ENCODE data around the gene COL5A1.
"Not testable (repeated sequence)": the region's sequence is repeated elsewhere in the genome, so short reads cannot be mapped to it uniquely, and the experiment has no call there.

Gene COL5A1

GRCh38 chr9:134666208-134666607 is 24.6 kb downstream of the COL5A1 start:
- ChIA-PET CTCF (interaction anchor here (0.6 kb wide), 1 partner anchor 11 kb away, joined by 3 read pairs; no protein-coding TSS in a partner anchor), POLR2A (no interaction called here)
- WGBS (ENCODE audit: insufficient coverage) = 100% methylated on average over 4 of the region's 6 CpGs
- Histone ChIP-seq H3K27me3 (replicated peaks in 2 of 5; ENCODE audit: control insufficient read depth in 4 of 5, insufficient read depth in 5 of 5, low read length in 4 of 5) (no peaks in the 10 kb centered on the region), H3K4me1 (ENCODE audit: control extremely low read depth in 1 of 4, control insufficient read depth in 4 of 4, insufficient read depth in 4 of 4, low read length in 3 of 4) (peaks cover 0 to 1% (median 0%) of the 10 kb centered on the region in 4 experiments), H3K9me3 (ENCODE audit: control extremely low read depth in 1 of 5, control insufficient read depth in 4 of 5, insufficient read depth in 2 of 5, low read depth in 1 of 5, low read length in 4 of 5) (peaks cover 0 to 5% (median 0%) of the 10 kb centered on the region in 5 experiments), H3K4me3 (ENCODE audit: control insufficient read depth in 1 of 7, extremely low read depth in 1 of 7, insufficient read depth in 4 of 7, low read depth in 2 of 7, low read length in 6 of 7) (no peak overlapping the region), H3K36me3 (ENCODE audit: control insufficient read depth in 4 of 4, insufficient read depth in 4 of 4, low read length in 3 of 4) (no peaks in the 10 kb centered on the region), H3K27ac (ENCODE audit: insufficient read depth in 1 of 2, low read depth in 1 of 2, low read length in 2 of 2, poor library complexity in 1 of 2, severe bottlenecking in 2 of 2) (no peak overlapping the region)
- DNase-seq = no peak

- ChIA-PET POLR2A (no interaction called here), CTCF (interaction anchor here (0.6 kb wide), 1 partner anchor 11 kb away, joined by 3 read pairs; no protein-coding TSS in a partner anchor)
- H3K4me1 ChIP-seq (ENCODE audit: control extremely low read depth in 1 of 4, control insufficient read depth in 4 of 4, insufficient read depth in 4 of 4, low read length in 3 of 4) = peaks cover 0 to 1% (median 0%) of the 10 kb centered on the region in 4 experiments
- WGBS (ENCODE audit: insufficient coverage) = 40% methylated on average over 7 of the region's 7 CpGs
- peak; percentile 41 to 76 (median 67) for DNase-seq
- no peaks in the 10 kb centered on the region for H3K27me3 ChIP-seq (replicated peaks in 2 of 5; ENCODE audit: control insufficient read depth in 4 of 5, insufficient read depth in 5 of 5, low read length in 4 of 5)
- no peak overlapping the region for H3K27ac ChIP-seq (ENCODE audit: insufficient read depth in 1 of 2, low read depth in 1 of 2, low read length in 2 of 2, poor library complexity in 1 of 2, severe bottlenecking in 2 of 2)
- H3K4me3 ChIP-seq (ENCODE audit: control insufficient read depth in 1 of 7, extremely low read depth in 1 of 7, insufficient read depth in 4 of 7, low read depth in 2 of 7, low read length in 6 of 7) = no peak overlapping the region
- H3K36me3 ChIP-seq (ENCODE audit: control insufficient read depth in 4 of 4, insufficient read depth in 4 of 4, low read length in 3 of 4) = no peaks in the 10 kb centered on the region
- peaks cover 0 to 3% (median 0%) of the 10 kb centered on the region in 5 experiments for H3K9me3 ChIP-seq (ENCODE audit: control extremely low read depth in 1 of 5, control insufficient read depth in 4 of 5, insufficient read depth in 2 of 5, low read depth in 1 of 5, low read length in 4 of 5)
Measured at GRCh38 chr9:134666831-134667230, 25.2 kb downstream of the COL5A1 start.

- POLR2A ChIA-PET; H3K4me3 ChIP-seq (ENCODE audit: control insufficient read depth in 1 of 7, extremely low read depth in 1 of 7, insufficient read depth in 4 of 7, low read depth in 2 of 7, low read length in 6 of 7); CTCF ChIA-PET; H3K9me3 ChIP-seq (ENCODE audit: control extremely low read depth in 1 of 5, control insufficient read depth in 4 of 5, insufficient read depth in 2 of 5, low read depth in 1 of 5, low read length in 4 of 5); H3K27ac ChIP-seq (ENCODE audit: insufficient read depth in 1 of 2, low read depth in 1 of 2, low read length in 2 of 2, poor library complexity in 1 of 2, severe bottlenecking in 2 of 2); DNase-seq; H3K27me3 ChIP-seq (replicated peaks in 2 of 5; ENCODE audit: control insufficient read depth in 4 of 5, insufficient read depth in 5 of 5, low read length in 4 of 5); H3K36me3 ChIP-seq (ENCODE audit: control insufficient read depth in 4 of 4, insufficient read depth in 4 of 4, low read length in 3 of 4); H3K4me1 ChIP-seq (ENCODE audit: control extremely low read depth in 1 of 4, control insufficient read depth in 4 of 4, insufficient read depth in 4 of 4, low read length in 3 of 4): not testable (repeated sequence)
Measured at GRCh38 chr9:134668977-134669376, 27.4 kb downstream of the COL5A1 start.

GRCh38 chr9:134669399-134669955 is 27.9 kb downstream of the COL5A1 start:
- no peaks in the 10 kb centered on the region for H3K36me3 ChIP-seq (ENCODE audit: control insufficient read depth in 4 of 4, insufficient read depth in 4 of 4, low read length in 3 of 4)
- WGBS (ENCODE audit: insufficient coverage) = 75% methylated on average over 7 of the region's 9 CpGs
- ChIA-PET POLR2A (no interaction called here), CTCF (no interaction called here)
- H3K4me3 ChIP-seq (ENCODE audit: control insufficient read depth in 1 of 7, extremely low read depth in 1 of 7, insufficient read depth in 4 of 7, low read depth in 2 of 7, low read length in 6 of 7) = no peak overlapping the region
- H3K9me3 ChIP-seq (ENCODE audit: control extremely low read depth in 1 of 5, control insufficient read depth in 4 of 5, insufficient read depth in 2 of 5, low read depth in 1 of 5, low read length in 4 of 5) = peaks cover 0 to 4% (median 0%) of the 10 kb centered on the region in 5 experiments
- peaks cover 0 to 1% (median 0%) of the 10 kb centered on the region in 4 experiments for H3K4me1 ChIP-seq (ENCODE audit: control extremely low read depth in 1 of 4, control insufficient read depth in 4 of 4, insufficient read depth in 4 of 4, low read length in 3 of 4)
- peaks cover 0 to 4% (median 0%) of the 10 kb centered on the region in 5 experiments for H3K27me3 ChIP-seq (replicated peaks in 2 of 5; ENCODE audit: control insufficient read depth in 4 of 5, insufficient read depth in 5 of 5, low read length in 4 of 5)
- DNase-seq = no peak
- H3K27ac ChIP-seq (ENCODE audit: insufficient read depth in 1 of 2, low read depth in 1 of 2, low read length in 2 of 2, poor library complexity in 1 of 2, severe bottlenecking in 2 of 2) = no peak overlapping the region

- Histone ChIP-seq H3K4me3 (ENCODE audit: control insufficient read depth in 1 of 7, extremely low read depth in 1 of 7, insufficient read depth in 4 of 7, low read depth in 2 of 7, low read length in 6 of 7) (no peak overlapping the region), H3K27ac (ENCODE audit: insufficient read depth in 1 of 2, low read depth in 1 of 2, low read length in 2 of 2, poor library complexity in 1 of 2, severe bottlenecking in 2 of 2) (no peak overlapping the region), H3K27me3 (replicated peaks in 2 of 5; ENCODE audit: control insufficient read depth in 4 of 5, insufficient read depth in 5 of 5, low read length in 4 of 5) (peaks cover 0 to 4% (median 0%) of the 10 kb centered on the region in 5 experiments), H3K4me1 (ENCODE audit: control extremely low read depth in 1 of 4, control insufficient read depth in 4 of 4, insufficient read depth in 4 of 4, low read length in 3 of 4) (peaks cover 0 to 1% (median 0%) of the 10 kb centered on the region in 4 experiments), H3K9me3 (ENCODE audit: control extremely low read depth in 1 of 5, control insufficient read depth in 4 of 5, insufficient read depth in 2 of 5, low read depth in 1 of 5, low read length in 4 of 5) (peaks cover 0 to 5% (median 0%) of the 10 kb centered on the region in 5 experiments), H3K36me3 (ENCODE audit: control insufficient read depth in 4 of 4, insufficient read depth in 4 of 4, low read length in 3 of 4) (no peaks in the 10 kb centered on the region)
- WGBS (ENCODE audit: insufficient coverage) = 95% methylated on average over 6 of the region's 6 CpGs
- ChIA-PET CTCF (no interaction called here), POLR2A (no interaction called here)
- DNase-seq = no peak
Measured at GRCh38 chr9:134670042-134670525, 28.5 kb downstream of the COL5A1 start.

- WGBS (ENCODE audit: insufficient coverage) = 100% methylated on average over 7 of the region's 11 CpGs
- no peak for DNase-seq
- H3K9me3 ChIP-seq (ENCODE audit: control extremely low read depth in 1 of 5, control insufficient read depth in 4 of 5, insufficient read depth in 2 of 5, low read depth in 1 of 5, low read length in 4 of 5) = peaks cover 0 to 11% (median 4%) of the 10 kb centered on the region in 5 experiments
- ChIA-PET CTCF (interaction anchor here (0.6 to 2.6 kb wide), 3 partner anchors 11 to 21 kb away, joined by 3 to 10 read pairs (median 4); no protein-coding TSS in a partner anchor), POLR2A (no interaction called here)
- H3K4me3 ChIP-seq (ENCODE audit: control insufficient read depth in 1 of 7, extremely low read depth in 1 of 7, insufficient read depth in 4 of 7, low read depth in 2 of 7, low read length in 6 of 7) = no peak overlapping the region
- H3K27me3 ChIP-seq (replicated peaks in 2 of 5; ENCODE audit: control insufficient read depth in 4 of 5, insufficient read depth in 5 of 5, low read length in 4 of 5) = peaks cover 0 to 5% (median 0%) of the 10 kb centered on the region in 5 experiments
- H3K4me1 ChIP-seq (ENCODE audit: control extremely low read depth in 1 of 4, control insufficient read depth in 4 of 4, insufficient read depth in 4 of 4, low read length in 3 of 4) = peaks cover 0 to 1% (median 0%) of the 10 kb centered on the region in 4 experiments
- no peaks in the 10 kb centered on the region for H3K36me3 ChIP-seq (ENCODE audit: control insufficient read depth in 4 of 4, insufficient read depth in 4 of 4, low read length in 3 of 4)
- no peak overlapping the region for H3K27ac ChIP-seq (ENCODE audit: insufficient read depth in 1 of 2, low read depth in 1 of 2, low read length in 2 of 2, poor library complexity in 1 of 2, severe bottlenecking in 2 of 2)
Measured at GRCh38 chr9:134670851-134671281, 29.3 kb downstream of the COL5A1 start.

GRCh38 chr9:134671341-134672113 is 29.9 kb downstream of the COL5A1 start:
- DNase-seq = no peak
- Histone ChIP-seq H3K36me3 (ENCODE audit: control insufficient read depth in 4 of 4, insufficient read depth in 4 of 4, low read length in 3 of 4) (no peaks in the 10 kb centered on the region), H3K27ac (ENCODE audit: insufficient read depth in 1 of 2, low read depth in 1 of 2, low read length in 2 of 2, poor library complexity in 1 of 2, severe bottlenecking in 2 of 2) (no peak overlapping the region), H3K4me1 (ENCODE audit: control extremely low read depth in 1 of 4, control insufficient read depth in 4 of 4, insufficient read depth in 4 of 4, low read length in 3 of 4) (peaks cover 0 to 1% (median 0%) of the 10 kb centered on the region in 4 experiments), H3K4me3 (ENCODE audit: control insufficient read depth in 1 of 7, extremely low read depth in 1 of 7, insufficient read depth in 4 of 7, low read depth in 2 of 7, low read length in 6 of 7) (no peak overlapping the region), H3K27me3 (replicated peaks in 2 of 5; ENCODE audit: control insufficient read depth in 4 of 5, insufficient read depth in 5 of 5, low read length in 4 of 5) (peaks cover 0 to 7% (median 0%) of the 10 kb centered on the region in 5 experiments), H3K9me3 (ENCODE audit: control extremely low read depth in 1 of 5, control insufficient read depth in 4 of 5, insufficient read depth in 2 of 5, low read depth in 1 of 5, low read length in 4 of 5) (peaks cover 0 to 14% (median 4%) of the 10 kb centered on the region in 5 experiments)
- ChIA-PET POLR2A (no interaction called here), CTCF (interaction anchor here (0.6 to 2.6 kb wide), 3 partner anchors 11 to 22 kb away, joined by 3 to 10 read pairs (median 4); no protein-coding TSS in a partner anchor)
- 95% methylated on average over 14 of the region's 15 CpGs for WGBS (ENCODE audit: insufficient coverage)

Measured in common myeloid progenitor, CD34-positive (primary cell).